ENCODE data around the gene AFTPH. TPM values are rescaled to one million over a fixed set of nuclear protein-coding genes. Genes with fewer than 3 reads are reported as not detected.

The AFTPH gene
- polyA plus RNA-seq, 4 donors = 63.1 to 78.0 (median 71.8) TPM

Other genes with a start within 250 kb of the AFTPH start
- gene LGALSL, start 70.2 kb upstream of the AFTPH start, polyA plus RNA-seq (ENCODE audit: insufficient read length in 4 of 4) = 10 to 100 TPM; 33.0 to 49.3 (median 42.7) TPM
- 10 to 100 TPM; 23.4 to 29.5 (median 26.7) TPM for gene SERTAD2, start 129.6 kb downstream of the AFTPH start, polyA plus RNA-seq (ENCODE audit: insufficient read length in 4 of 4)

All from right renal pelvis (tissue), 4 donors.